H1 (cell line): ENCODE results near the gene MARS2. TPM values are rescaled to one million over a fixed set of nuclear protein-coding genes. Genes with fewer than 3 reads are reported as not detected.

ENCODE experiments used
- CTCF ChIA-PET: fragments of 300-600 bp; sonication (Branson Sonifier 250); formaldehyde crosslinking; loops from one replicate; lab custom pipeline; 2021; ENCODE audit not compliant: partially characterized antibody; lab: Charles Lee
- POLR2A ChIA-PET: fragments of 300-600 bp; sonication (Branson Sonifier 250); formaldehyde crosslinking; loops from one replicate; lab custom pipeline; 2021; ENCODE audit warnings: inconsistent platforms; ENCODE audit not compliant: partially characterized antibody; lab: Charles Lee
- DNase-seq, 2 experiments: peaks; one replicate each; pipeline versions ENCODE4 v3.0.0 to v3.0.0-alpha.2; 2010 to 2022; ENCODE audit warnings: low spot score in 2 of 2, low read depth in 1 of 2, mixed read lengths in 1 of 2
- FAIRE-seq: peaks from 2 replicates; lab custom pipeline; 2011; peaks lifted over from hg19 to GRCh38; lab: Jason Lieb, UNC
- H2AFZ ChIP-seq: 2 replicates; pipeline ENCODE4 v1.8.1; 2012; ENCODE audit warnings: low read length, inconsistent platforms
- H2AK5ac ChIP-seq: 2 replicates; pipeline ENCODE4 v1.6.1; 2013; ENCODE audit warnings: low read depth, low read length
- H2BK120ac ChIP-seq: replicated peaks from 2 replicates; pipeline ENCODE3; 2013; ENCODE audit warnings: low read depth, low read length, inconsistent platforms
- H2BK12ac ChIP-seq: 2 replicates; pipeline ENCODE4 v1.6.1; 2013; ENCODE audit warnings: low read depth, low read length
- H2BK15ac ChIP-seq: 2 replicates; pipeline ENCODE4 v1.6.1; 2013; ENCODE audit warnings: low read length
- H2BK20ac ChIP-seq: 2 replicates; pipeline ENCODE4 v1.6.1; 2013; ENCODE audit warnings: low read length
- H2BK5ac ChIP-seq: 2 replicates; pipeline ENCODE4 v1.6.1; 2013; ENCODE audit warnings: low read depth, low read length
- H3K14ac ChIP-seq: 2 replicates; pipeline ENCODE4 v1.6.1; 2013; ENCODE audit warnings: inconsistent platforms; ENCODE audit not compliant: insufficient read length
- H3K18ac ChIP-seq: 2 replicates; pipeline ENCODE4 v1.6.1; 2013; ENCODE audit warnings: low read length; ENCODE audit errors: extremely low read depth
- H3K23ac ChIP-seq: 2 replicates; pipeline ENCODE4 v1.6.1; 2013; ENCODE audit warnings: inconsistent platforms; ENCODE audit not compliant: insufficient read length
- H3K23me2 ChIP-seq: 2 replicates; pipeline ENCODE4 v1.6.1; 2013; ENCODE audit warnings: low read depth, low read length
- H3K27ac ChIP-seq: 2 replicates; pipeline ENCODE4 v1.6.1; 2011; ENCODE audit warnings: low read depth, low read length, inconsistent platforms
- H3K27me3 ChIP-seq, 4 experiments: replicated peaks in 1 of 4; 1 replicate in 1 of 4; 2 replicates in 3 of 4; pipeline versions ENCODE4 v1.6.1 to v1.8.1; 2011 to 2013; ENCODE audit warnings: low read length in 3 of 4, mild to moderate bottlenecking in 3 of 4, inconsistent platforms in 2 of 4, mixed read lengths in 2 of 4, moderate library complexity in 1 of 4; ENCODE audit not compliant: control insufficient read depth in 3 of 4, insufficient read depth in 3 of 4; ENCODE audit errors: extremely low read depth in 1 of 4
- H3K36me3 ChIP-seq, 4 experiments: 2 replicates each; pipeline versions ENCODE4 v1.6.1 to v1.8.1; 2011 to 2013; ENCODE audit warnings: mild to moderate bottlenecking in 4 of 4, low read length in 3 of 4, moderate library complexity in 2 of 4, control low read depth in 1 of 4, inconsistent platforms in 1 of 4; ENCODE audit not compliant: insufficient read depth in 4 of 4, control insufficient read depth in 2 of 4
- H3K4ac ChIP-seq: replicated peaks from 2 replicates; pipeline ENCODE3; 2013; ENCODE audit warnings: low read length, low read depth, mixed read lengths, inconsistent platforms; ENCODE audit not compliant: insufficient read length
- H3K4me1 ChIP-seq, 4 experiments: replicated peaks in 1 of 4; 1 replicate in 1 of 4; 2 replicates in 3 of 4; pipeline versions ENCODE4 v1.6.1 to v1.8.1; 2011 to 2013; ENCODE audit warnings: low read length in 3 of 4, inconsistent platforms in 2 of 4, mixed read lengths in 1 of 4; ENCODE audit not compliant: insufficient read depth in 4 of 4, control insufficient read depth in 3 of 4
- H3K4me2 ChIP-seq, 2 experiments: 2 replicates each; pipeline versions ENCODE4 v1.6.1 to v1.8.1; 2011 to 2013; ENCODE audit warnings: low read depth in 2 of 2, low read length in 2 of 2, control low read depth in 1 of 2, inconsistent platforms in 1 of 2, mild to moderate bottlenecking in 1 of 2; ENCODE audit not compliant: insufficient read depth in 1 of 2
- H3K4me3 ChIP-seq, 4 experiments: fragments of 200-600, 300-600 bp in 1 of 4; sonication (generic), shearing (Covaris generic), sonication (Bioruptor Twin) in 1 of 4; 2 replicates each; pipeline versions ENCODE4 v1.5.1 to v1.8.1; 2011 to 2016; ENCODE audit warnings: low read length in 4 of 4, low read depth in 3 of 4, control low read depth in 2 of 4, inconsistent platforms in 2 of 4, mild to moderate bottlenecking in 2 of 4, mixed read lengths in 1 of 4, moderate library complexity in 1 of 4; ENCODE audit not compliant: insufficient read depth in 2 of 4; ENCODE audit errors: extremely low read depth in 1 of 4
- H3K56ac ChIP-seq: replicated peaks from 2 replicates; pipeline ENCODE3; 2013; ENCODE audit warnings: low read depth, mild to moderate bottlenecking, mixed read lengths, low read length, inconsistent platforms; ENCODE audit not compliant: insufficient read length
- H3K79me1 ChIP-seq: 2 replicates; pipeline ENCODE4 v1.6.1; 2013; ENCODE audit warnings: low read depth, low read length, control low read depth
- H3K79me2 ChIP-seq, 2 experiments: 2 replicates each; pipeline versions ENCODE4 v1.6.1 to v1.8.1; 2012 to 2013; ENCODE audit warnings: low read length in 2 of 2, mild to moderate bottlenecking in 2 of 2, inconsistent platforms in 1 of 2; ENCODE audit not compliant: insufficient read depth in 2 of 2, control insufficient read depth in 1 of 2
- H3K9ac ChIP-seq, 4 experiments: replicated peaks in 1 of 4; 1 replicate in 1 of 4; 2 replicates in 3 of 4; pipeline versions ENCODE4 v1.6.1 to v1.8.1; 2011 to 2013; ENCODE audit warnings: low read depth in 3 of 4, low read length in 3 of 4, control low read depth in 2 of 4, mild to moderate bottlenecking in 2 of 4, moderate library complexity in 2 of 4, inconsistent platforms in 1 of 4; ENCODE audit errors: extremely low read depth in 1 of 4
- H3K9me3 ChIP-seq, 2 experiments: 2 replicates each; pipeline versions ENCODE4 v1.6.1 to v1.8.1; 2012 to 2013; ENCODE audit warnings: mild to moderate bottlenecking in 2 of 2, moderate library complexity in 2 of 2, control low read depth in 1 of 2, inconsistent platforms in 1 of 2, low read depth in 1 of 2, low read length in 1 of 2, mixed read lengths in 1 of 2; ENCODE audit not compliant: insufficient read depth in 2 of 2
- H4K20me1 ChIP-seq, 2 experiments: replicated peaks in 1 of 2; 2 replicates each; pipeline versions ENCODE3 to v1.8.1; 2011 to 2013; ENCODE audit warnings: inconsistent platforms in 2 of 2, low read length in 2 of 2, mild to moderate bottlenecking in 1 of 2; ENCODE audit not compliant: insufficient read depth in 2 of 2, control insufficient read depth in 1 of 2
- H4K5ac ChIP-seq: 2 replicates; pipeline ENCODE4 v1.6.1; 2013; ENCODE audit warnings: low read length, low read depth, mixed read lengths, inconsistent platforms; ENCODE audit not compliant: insufficient read length
- H4K8ac ChIP-seq: 2 replicates; pipeline ENCODE4 v1.8.0; 2013; ENCODE audit warnings: mild to moderate bottlenecking, moderate library complexity, low read length, inconsistent platforms; ENCODE audit not compliant: insufficient read depth; ENCODE audit errors: extremely low read depth
- H4K91ac ChIP-seq: replicated peaks from 2 replicates; pipeline ENCODE3; 2013; ENCODE audit warnings: low read length, mixed read lengths, inconsistent platforms; ENCODE audit not compliant: insufficient read length
- BRCA1 ChIP-seq: IDR thresholded peaks from 2 replicates; pipeline ENCODE4 v1.6.1; 2012; ENCODE audit warnings: low read depth, low read length, improper control_type of control experiment
- CEBPB ChIP-seq: IDR thresholded peaks from 2 replicates; pipeline ENCODE4 v1.6.1; 2012; ENCODE audit warnings: low read depth, low read length
- EGR1 ChIP-seq: IDR thresholded peaks from 2 replicates; pipeline ENCODE4 v1.6.1; 2011; ENCODE audit warnings: low read depth, low read length, borderline replicate concordance
- GTF2F1 ChIP-seq: IDR thresholded peaks from 2 replicates; pipeline ENCODE4 v1.6.1; 2012; ENCODE audit warnings: low read depth, low read length, improper control_type of control experiment, borderline replicate concordance
- JUND ChIP-seq: IDR thresholded peaks from 2 replicates; pipeline ENCODE4 v1.6.1; 2011; ENCODE audit warnings: mild to moderate bottlenecking, improper control_type of control experiment, low read length
- KDM1A ChIP-seq: fragments of 200-600, 300-600 bp; sonication (generic); IDR thresholded peaks from 2 replicates; pipeline ENCODE4 v1.7.1; 2016; ENCODE audit warnings: mild to moderate bottlenecking, low read length, borderline replicate concordance
- NANOG ChIP-seq: IDR thresholded peaks from 2 replicates; pipeline ENCODE4 v1.6.1; 2011; ENCODE audit warnings: low read length, low read depth, mild to moderate bottlenecking, inconsistent platforms; ENCODE audit not compliant: insufficient read depth, poor library complexity, severe bottlenecking
- PHF8 ChIP-seq: fragments of 200-600 bp; sonication (generic); conservative IDR thresholded peaks from 2 replicates; pipeline ENCODE4 v1.7.1; 2012; ENCODE audit warnings: low read depth, mild to moderate bottlenecking, inconsistent platforms, low read length, moderate library complexity
- RAD21 ChIP-seq, 2 experiments: IDR thresholded peaks in 1 of 2; conservative IDR thresholded peaks in 1 of 2; 2 replicates each; pipeline ENCODE4 v1.6.1; 2011; ENCODE audit warnings: low read depth in 2 of 2, low read length in 2 of 2, improper control_type of control experiment in 1 of 2, inconsistent platforms in 1 of 2, mild to moderate bottlenecking in 1 of 2, moderate library complexity in 1 of 2
- SIN3A ChIP-seq, 2 experiments: IDR thresholded peaks in 1 of 2; conservative IDR thresholded peaks in 1 of 2; 2 replicates each; pipeline ENCODE4 v1.6.1; 2011 to 2012; ENCODE audit warnings: low read length in 2 of 2, improper control_type of control experiment in 1 of 2, low read depth in 1 of 2, mild to moderate bottlenecking in 1 of 2
- SRF ChIP-seq: IDR thresholded peaks from 2 replicates; pipeline ENCODE4 v1.6.1; 2011; ENCODE audit warnings: mild to moderate bottlenecking, low read depth, low read length, moderate library complexity
- SUZ12 ChIP-seq: fragments of 200-600 bp; sonication (generic); IDR thresholded peaks from 2 replicates; pipeline ENCODE4 v1.6.1; 2012; ENCODE audit warnings: mild to moderate bottlenecking, inconsistent platforms, low read length, moderate library complexity, mixed read lengths
- TEAD4 ChIP-seq: IDR thresholded peaks from 2 replicates; pipeline ENCODE4 v1.6.1; 2012; ENCODE audit warnings: low read depth, low read length, inconsistent platforms, mixed read lengths
- WGBS, 2 experiments: shearing (Covaris generic) in 1 of 2; methylation state at CpG; one replicate each; pipeline versions ENCODE4 v1.1.6 to v1.1.7; 2013 to 2015; ENCODE audit warnings: low lambda C conversion rate in 2 of 2, mixed read lengths in 2 of 2, inconsistent platforms in 1 of 2, low coverage in 1 of 2, missing lambda C conversion rate in 1 of 2; ENCODE audit not compliant: insufficient replicate concordance in 2 of 2, insufficient coverage in 1 of 2, insufficient read length in 1 of 2; ENCODE audit errors: extremely low coverage in 1 of 2, missing lambda C conversion rate in 1 of 2; 5-methylcytosine and 5-hydroxymethylcytosine counted together
- polyA plus RNA-seq, 7 experiments: library from polyadenylated mRNA; depleted of rRNA in 3 of 7; stranded (reverse) in 5 of 7; unstranded in 2 of 7; fragments of >200 nt in 5 of 7; fragments of 200-250 nt in 2 of 7; gene quantifications; 1 replicate in 5 of 7; 2 replicates in 1 of 7; 4 replicates in 1 of 7; pipeline versions ENCODE4 v1.2.1 to v1.2.3, GENCODE V29; 2011 to 2013; ENCODE audit warnings: missing spikeins in 2 of 7, mixed read lengths in 2 of 7
- total RNA-seq: library from RNA; stranded (reverse); fragmentation: NEBNext Ultra II Directional; extraction: Animal tissue kit (Norgen Biotek cat#: 25700); gene quantifications from 2 replicates; pipeline ENCODE4 v1.2.1, GENCODE V29; 2021
- TF ChIP-seq, protein P1 (sequence below): IDR thresholded peaks from 2 replicates; pipeline ENCODE4 v1.6.1; 2012; ENCODE audit warnings: inconsistent platforms

The MARS2 gene
- total and polyA plus RNA-seq, 2 of the 8 experiments (the other 6 are each of a cell fraction or from before 2014, with no cell fraction given): 15.7 to 27.2 TPM

DNA sequence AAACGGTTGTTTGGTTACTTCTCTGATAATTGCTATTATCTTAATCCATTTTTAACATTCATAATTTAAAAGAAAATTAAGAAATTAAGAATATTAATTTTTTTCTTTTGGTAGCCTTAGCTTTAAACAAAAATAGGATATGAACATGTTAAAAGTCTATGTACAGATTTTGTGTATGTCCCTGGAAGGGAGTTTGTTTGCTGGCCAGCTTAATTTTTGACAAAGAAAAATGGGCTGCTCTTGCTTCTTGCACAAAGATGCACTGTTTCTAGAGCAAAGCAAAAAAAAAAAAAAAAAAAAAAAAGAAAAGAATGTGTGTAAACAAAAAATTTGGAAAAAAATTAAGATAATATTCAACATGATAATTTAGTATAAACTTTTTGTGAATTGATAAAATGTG, 31.1 kb upstream of the MARS2 start:
- Histone ChIP-seq H3K56ac (no peak overlapping the region), H2BK5ac (no peak overlapping the region), H2AFZ (no peak overlapping the region), H2BK12ac (no peak overlapping the region), H3K9me3 (no peaks in the 10 kb centered on the region), H3K36me3 (no peaks in the 10 kb centered on the region), H3K4me3 (no peak overlapping the region), H2BK120ac (no peak overlapping the region), H3K9ac (no peak overlapping the region), H3K18ac (no peak overlapping the region), H3K27me3 (no peaks in the 10 kb centered on the region), H4K5ac (no peak overlapping the region), H3K23ac (no peak overlapping the region), H3K4me1 (peaks cover 0 to 9% (median 5%) of the 10 kb centered on the region in 4 experiments; a peak in 5 of 7 replicates), H4K91ac (no peak overlapping the region), H3K23me2 (no peaks in the 10 kb centered on the region), H3K4me2 (0 out of 4 replicates have a peak overlapping the region, but pooled peaks of 1 of the 2 experiments have one; percentile 8), H3K4ac (no peak overlapping the region), H2BK20ac (no peak overlapping the region), H3K14ac (no peak overlapping the region), H3K79me1 (no peaks in the 10 kb centered on the region), H3K79me2 (no peaks in the 10 kb centered on the region), H2AK5ac (no peak overlapping the region), H3K27ac (no peak overlapping the region), H2BK15ac (no peak overlapping the region), H4K8ac (no peak overlapping the region), H4K20me1 (no peaks in the 10 kb centered on the region)
- FAIRE-seq (no peak), DNase-seq (no peak)
- WGBS, 2 experiments: 72% methylated on average over 1 of the region's 1 CpG; no CpG with 5 or more reads in 1 of the 2 experiments
- POLR2A ChIA-PET: interaction anchor here (2.0 kb wide), 1 partner anchor 174 kb away, joined by 5 read pairs; the partner anchor contains the start of genes HSPD1 and HSPE1
- CTCF ChIA-PET: no interaction called here
- no peak for TF ChIP-seq EGR1
- TF ChIP-seq PHF8: no peak
- TF ChIP-seq CEBPB: no peak
- no peak for TF ChIP-seq RAD21 (IDR thresholded peaks at IDR 0.05 in 1 of 2, conservative IDR thresholded peaks at IDR 0.05 in 1 of 2; ENCODE audit: low read depth in 2 of 2, low read length in 2 of 2)
- TF ChIP-seq KDM1A: no peak
- TF ChIP-seq, protein P1, sequence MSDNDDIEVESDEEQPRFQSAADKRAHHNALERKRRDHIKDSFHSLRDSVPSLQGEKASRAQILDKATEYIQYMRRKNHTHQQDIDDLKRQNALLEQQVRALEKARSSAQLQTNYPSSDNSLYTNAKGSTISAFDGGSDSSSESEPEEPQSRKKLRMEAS: no peak
- TF ChIP-seq NANOG: no peak
- no peak for TF ChIP-seq JUND
- TF ChIP-seq BRCA1: no peak
- TF ChIP-seq SRF: no peak
- TF ChIP-seq SIN3A (conservative IDR thresholded peaks at IDR 0.05 in 1 of 2, IDR thresholded peaks at IDR 0.05 in 1 of 2; ENCODE audit: low read depth in 1 of 2, low read length in 2 of 2): no peak
- no peak for TF ChIP-seq SUZ12
- no peak for TF ChIP-seq GTF2F1
- no peak for TF ChIP-seq TEAD4
